Globus pallidus (tissue), 1 donor: Measurements from ENCODE around the gene PNO1.
"Not testable (repeated sequence)": the region's sequence is repeated elsewhere in the genome, so short reads cannot be mapped to it uniquely, and the experiment has no call there.

Source experiments
- DNase-seq: peaks from one replicate; pipeline ENCODE4 v3.0.0-alpha.2; 2015; ENCODE audit warnings: low spot score

The PNO1 gene

GRCh38 chr2:68157002-68157401 is 686 bp upstream of the PNO1 start:
- DNase-seq = no peak

- no peak for DNase-seq
Measured at GRCh38 chr2:68158134-68158447, 403 bp downstream of the PNO1 start.

GRCh38 chr2:68163641-68164040 is 6.0 kb downstream of the PNO1 start:
- no peak for DNase-seq

- DNase-seq = no peak
Measured at GRCh38 chr2:68167186-68167585, 9.5 kb downstream of the PNO1 start.

GRCh38 chr2:68169308-68169707 is 11.6 kb downstream of the PNO1 start:
- no peak for DNase-seq

GRCh38 chr2:68171146-68171545 is 13.5 kb downstream of the PNO1 start:
- no peak for DNase-seq

GRCh38 chr2:68171684-68172083 is 14.0 kb downstream of the PNO1 start:
- DNase-seq = no peak

- DNase-seq = no peak
Measured at GRCh38 chr2:68172521-68172920, 14.8 kb downstream of the PNO1 start.

- DNase-seq = no peak
Measured at GRCh38 chr2:68172990-68173700, 15.5 kb downstream of the PNO1 start.

GRCh38 chr2:68175210-68175609 is 17.5 kb downstream of the PNO1 start:
- DNase-seq = not testable (repeated sequence)

GRCh38 chr2:68176657-68177056 is 19.0 kb downstream of the PNO1 start:
- no peak for DNase-seq

GRCh38 chr2:68177541-68177940 is 19.9 kb downstream of the PNO1 start:
- no peak for DNase-seq

GRCh38 chr2:68178432-68178831 is 20.7 kb downstream of the PNO1 start:
- DNase-seq = no peak

- DNase-seq = no peak
Measured at GRCh38 chr2:68178954-68179627, 21.4 kb downstream of the PNO1 start.

- DNase-seq = no peak
Measured at GRCh38 chr2:68182902-68183301, 25.2 kb downstream of the PNO1 start.

GRCh38 chr2:68185541-68186164 is 28.0 kb downstream of the PNO1 start:
- DNase-seq = no peak

- no peak for DNase-seq
Measured at GRCh38 chr2:68187329-68187728, 29.6 kb downstream of the PNO1 start.

- no peak for DNase-seq
Measured at GRCh38 chr2:68188831-68189230, 31.1 kb downstream of the PNO1 start.

- DNase-seq = no peak
Measured at GRCh38 chr2:68189991-68190784, 32.5 kb downstream of the PNO1 start.

GRCh38 chr2:68190991-68191731 is 33.5 kb downstream of the PNO1 start:
- DNase-seq = no peak

- no peak for DNase-seq
Measured at GRCh38 chr2:68193144-68193543, 35.5 kb downstream of the PNO1 start.

- DNase-seq = no peak
Measured at GRCh38 chr2:68193787-68194372, 36.2 kb downstream of the PNO1 start.
